Islet of Langerhans (tissue), 1 donor: ENCODE measurements around the gene SRSF10.
"Not testable (repeated sequence)": the region's sequence is repeated elsewhere in the genome, so short reads cannot be mapped to it uniquely, and the experiment has no call there.

Source experiments
- FAIRE-seq: peaks from one replicate; lab custom pipeline; 2011; peaks lifted over from hg19 to GRCh38; lab: Jason Lieb, UNC

The SRSF10 gene

DNA sequence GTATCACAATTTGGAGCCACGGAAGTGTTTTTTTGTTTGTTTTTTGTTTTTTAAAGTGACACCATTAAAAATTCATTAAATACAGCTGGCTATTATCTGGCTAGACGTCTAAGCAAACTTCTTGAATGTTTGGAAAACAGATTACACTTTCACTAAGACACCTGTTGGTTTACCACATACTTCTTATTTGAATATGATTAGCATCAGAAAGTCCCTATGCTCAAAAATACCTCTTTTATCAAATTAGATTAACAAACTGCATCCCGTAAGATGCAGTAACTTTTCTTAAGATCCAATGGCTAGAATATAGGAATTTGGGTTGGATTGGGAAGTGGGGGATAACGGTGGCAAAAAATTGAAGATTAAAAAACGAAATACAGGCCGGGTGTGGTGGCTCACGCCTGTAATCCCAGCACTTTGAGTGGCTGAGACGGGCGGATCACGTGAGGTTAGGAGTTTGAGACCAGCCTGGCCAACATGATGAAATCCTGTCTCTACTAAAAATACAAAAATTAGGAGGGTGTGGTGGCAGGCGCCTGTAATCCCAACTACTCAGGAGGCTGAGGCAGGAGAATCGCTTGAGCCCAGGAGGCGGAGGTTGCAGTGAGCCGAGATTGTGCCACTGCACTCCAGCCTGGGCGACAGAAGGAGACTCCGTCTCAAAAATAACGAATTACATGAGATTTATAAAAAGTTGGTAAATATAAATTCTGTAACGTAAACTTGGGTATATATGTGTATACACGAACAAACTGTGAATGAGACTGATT lies 21.9 kb downstream of the SRSF10 start:
- FAIRE-seq, result not testable (repeated sequence)

DNA sequence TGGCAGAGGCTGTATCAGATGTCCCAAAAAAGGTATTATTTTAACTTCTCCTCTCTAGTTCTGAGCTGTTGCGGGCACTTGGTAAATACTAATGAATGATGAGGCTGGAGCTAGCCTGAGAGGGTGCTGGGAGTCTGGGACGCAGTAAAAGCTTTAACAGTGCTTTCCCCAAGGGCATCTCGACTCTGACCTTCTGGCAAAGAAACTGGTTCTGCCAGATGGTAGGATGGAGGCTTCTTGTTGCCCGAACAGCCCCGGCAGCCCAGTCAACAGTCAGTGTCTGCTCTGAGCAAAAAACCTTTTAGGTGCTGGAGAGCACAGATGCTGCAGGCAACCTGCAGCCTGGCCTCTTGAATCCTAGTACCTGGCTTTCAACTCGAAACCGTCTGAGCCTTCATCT lies 23.0 kb downstream of the SRSF10 start:
- FAIRE-seq, result no peak

DNA sequence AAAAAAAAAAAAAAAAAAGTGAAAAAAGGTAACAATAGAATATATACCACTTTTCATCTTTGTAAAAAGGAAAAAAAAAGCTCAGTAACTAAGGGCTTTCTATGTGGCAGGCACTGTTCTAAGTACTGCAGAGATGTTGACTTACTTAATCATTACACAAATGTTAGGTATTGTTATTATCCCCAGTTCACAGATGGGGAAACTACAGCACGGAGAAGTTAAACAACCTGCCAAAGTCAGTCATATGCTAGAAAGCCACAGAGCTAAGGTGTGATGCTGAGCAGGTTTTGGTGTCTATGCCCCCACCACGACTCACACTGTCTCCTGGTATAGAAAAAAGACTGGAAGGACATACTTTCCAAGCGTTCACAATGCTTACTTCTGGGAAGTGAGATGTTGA lies 27.1 kb downstream of the SRSF10 start:
- FAIRE-seq, result no peak

DNA sequence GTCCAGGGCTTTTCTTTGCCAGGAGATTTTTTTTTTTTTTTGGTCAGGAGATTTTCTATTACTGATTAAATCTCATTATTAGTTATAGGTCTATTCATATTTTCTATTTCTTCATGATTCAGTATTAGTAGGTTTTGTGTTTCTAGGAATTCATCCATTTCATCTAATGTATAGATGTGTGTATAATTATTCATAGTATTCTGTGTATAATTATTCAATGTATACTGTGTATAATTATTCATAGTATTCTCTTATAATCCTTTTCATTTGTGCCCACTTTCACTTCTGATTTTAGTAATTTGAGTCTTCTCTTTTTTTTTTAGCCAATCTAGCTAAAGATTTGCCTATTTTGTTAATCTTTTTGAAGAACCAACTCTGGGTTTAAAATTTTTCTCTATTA lies 32.8 kb downstream of the SRSF10 start:
- FAIRE-seq, result no peak

DNA sequence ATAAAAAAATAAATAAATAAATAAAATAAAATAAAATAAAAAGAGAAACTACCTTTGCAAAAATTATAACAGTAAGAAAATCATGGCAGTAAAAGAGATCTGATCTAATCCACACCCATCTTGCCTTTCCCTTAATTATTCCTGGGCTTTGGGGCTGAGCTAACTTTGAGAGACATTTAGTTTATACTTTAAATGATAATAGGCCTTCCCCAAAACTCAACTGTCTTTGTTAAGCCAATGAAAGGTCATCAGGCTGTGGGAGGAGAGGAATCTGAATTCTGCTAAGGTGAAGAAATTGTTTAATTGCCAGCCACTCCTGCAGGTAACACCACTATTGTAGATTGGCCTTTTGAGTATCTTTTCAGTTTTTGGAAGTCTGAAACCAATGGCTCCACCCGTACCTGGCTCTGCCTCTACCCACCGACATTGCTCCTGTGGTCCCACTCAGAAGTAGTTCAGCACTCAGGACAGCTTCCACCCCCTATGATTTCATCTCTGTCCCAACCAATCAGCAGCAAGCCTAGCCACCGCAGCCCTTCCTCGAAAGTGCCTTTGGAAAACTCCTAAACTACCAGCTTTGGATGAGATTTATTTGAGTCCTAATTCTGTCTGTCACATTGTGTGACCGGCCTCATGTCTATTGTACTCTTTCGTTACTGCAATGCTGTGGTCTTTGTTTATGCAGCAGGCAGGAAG lies 43.5 kb downstream of the SRSF10 start:
- no peak for FAIRE-seq

DNA sequence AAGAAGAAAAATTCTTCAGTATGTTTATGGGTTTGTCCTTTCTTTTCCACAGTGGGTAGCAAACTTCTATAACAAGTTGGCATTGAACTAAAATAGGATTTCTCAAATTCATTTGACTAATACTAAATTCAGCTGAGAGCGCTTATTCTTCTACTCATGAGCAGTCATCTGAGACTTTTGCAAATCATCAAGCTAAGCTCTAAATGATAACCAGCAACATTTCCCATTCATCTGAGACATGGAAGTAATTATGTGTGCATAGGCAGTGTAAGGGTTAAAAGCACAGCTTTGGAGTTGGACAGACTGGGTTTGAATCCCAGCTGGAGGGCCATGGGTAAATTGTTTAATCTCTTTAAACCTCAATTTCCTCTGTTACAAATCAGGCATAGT lies 48.6 kb downstream of the SRSF10 start:
- no peak for FAIRE-seq

DNA sequence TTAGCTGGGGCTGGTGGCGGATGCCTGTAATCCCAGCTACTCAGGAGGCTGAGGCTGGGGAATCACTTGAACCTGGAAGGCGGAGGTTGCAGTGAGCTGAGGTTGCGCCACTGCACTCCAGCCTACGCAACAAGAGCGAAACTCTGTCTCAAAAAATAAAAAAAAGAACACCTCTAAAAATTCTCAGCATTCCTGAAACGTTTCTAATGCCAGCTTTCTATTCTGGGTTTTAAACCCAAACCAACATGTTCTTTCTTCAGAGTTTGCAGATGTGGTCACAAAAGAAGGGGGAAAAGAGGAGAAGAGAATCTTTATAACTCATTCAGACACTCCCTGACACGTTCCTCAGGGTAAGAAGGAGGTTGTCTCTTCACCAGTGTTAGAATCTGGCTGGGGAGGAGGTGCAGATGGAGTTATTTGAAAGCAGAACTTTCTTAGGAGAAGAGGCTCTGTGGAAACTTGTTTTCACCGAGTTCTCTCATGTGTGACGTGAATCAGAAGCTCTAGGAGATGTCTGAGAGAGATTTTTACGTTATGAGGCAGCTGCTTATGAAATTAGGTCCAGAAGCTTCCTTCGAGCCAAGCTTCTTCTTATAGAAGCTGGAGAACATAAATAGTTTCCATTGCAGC lies 49.2 kb downstream of the SRSF10 start:
- no peak for FAIRE-seq

DNA sequence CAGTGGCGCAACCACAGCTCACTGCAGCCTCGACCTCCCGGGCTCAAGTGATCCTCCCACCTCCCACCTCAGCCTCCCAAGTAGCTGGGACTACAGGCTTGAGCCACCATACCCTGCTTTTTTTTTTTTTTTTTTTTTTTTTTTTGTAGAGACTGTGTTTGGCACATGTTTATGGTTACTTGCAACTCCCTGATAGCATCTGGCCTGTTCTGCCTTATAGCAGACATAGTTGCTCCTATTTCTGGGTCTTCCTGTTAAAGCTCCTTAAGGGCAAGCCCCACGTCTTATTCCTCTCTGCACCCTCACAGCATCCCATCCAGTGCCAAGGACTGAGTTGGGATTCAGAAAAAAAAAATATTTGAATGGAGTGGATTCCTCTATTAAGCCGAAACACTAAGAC lies 49.9 kb downstream of the SRSF10 start:
- FAIRE-seq, result no peak

DNA sequence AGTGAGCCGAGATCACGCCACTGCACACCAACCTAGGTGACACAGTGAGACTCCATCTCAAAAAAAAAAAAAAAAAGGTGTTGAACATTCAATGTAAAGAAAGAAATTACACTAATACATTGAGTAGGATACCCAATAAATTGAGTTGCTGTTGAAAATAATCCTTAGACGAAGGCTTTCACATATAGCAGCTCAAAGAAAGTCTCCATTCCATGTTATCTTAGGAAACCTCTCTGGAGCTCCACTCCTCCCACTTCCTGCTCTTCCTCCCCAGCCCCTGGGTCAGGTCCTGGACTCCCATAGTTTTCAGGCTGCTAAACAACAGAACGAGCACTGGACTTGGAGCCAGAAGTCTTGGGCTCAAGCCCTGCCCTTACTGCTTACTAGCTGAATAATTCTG lies 51.3 kb downstream of the SRSF10 start:
- no peak for FAIRE-seq

DNA sequence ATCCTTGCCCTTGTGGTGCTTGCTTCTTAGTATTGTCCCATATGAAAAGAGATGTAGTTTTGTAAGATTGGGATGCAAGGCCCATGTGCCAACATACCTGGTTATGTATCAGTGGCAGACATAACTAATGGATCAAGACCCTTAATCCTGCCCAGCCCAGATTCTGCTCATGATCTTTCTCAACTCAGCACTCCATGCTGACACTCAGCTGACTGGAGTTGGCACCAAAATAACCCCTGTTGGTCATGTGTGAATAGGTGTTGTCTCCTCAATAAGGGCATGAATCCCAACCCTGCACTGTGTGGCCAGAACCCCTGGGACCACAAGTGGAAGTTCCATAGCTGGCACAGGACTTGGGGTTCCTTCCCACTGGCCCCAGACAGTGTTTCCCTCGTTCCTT lies 53.0 kb downstream of the SRSF10 start:
- FAIRE-seq, result no peak

DNA sequence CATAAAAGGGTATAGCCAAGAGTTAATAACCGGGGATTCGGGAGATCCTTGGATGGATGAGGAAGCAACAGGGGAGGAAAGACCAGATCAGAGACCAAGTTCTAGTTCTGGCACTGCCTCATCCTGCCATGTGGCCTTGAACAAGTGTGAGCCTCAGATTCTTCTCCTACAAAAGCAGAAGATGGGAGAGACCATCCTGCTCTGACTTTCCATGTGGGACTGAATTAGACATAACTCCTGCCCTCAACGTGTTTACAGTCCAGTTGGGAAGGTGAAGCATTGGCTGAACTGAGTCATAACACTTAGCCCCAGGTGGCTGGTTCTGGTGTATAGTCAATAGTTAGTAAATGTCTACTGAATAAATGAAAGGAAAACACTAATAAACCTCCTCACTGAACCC lies 54.8 kb downstream of the SRSF10 start:
- no peak for FAIRE-seq

DNA sequence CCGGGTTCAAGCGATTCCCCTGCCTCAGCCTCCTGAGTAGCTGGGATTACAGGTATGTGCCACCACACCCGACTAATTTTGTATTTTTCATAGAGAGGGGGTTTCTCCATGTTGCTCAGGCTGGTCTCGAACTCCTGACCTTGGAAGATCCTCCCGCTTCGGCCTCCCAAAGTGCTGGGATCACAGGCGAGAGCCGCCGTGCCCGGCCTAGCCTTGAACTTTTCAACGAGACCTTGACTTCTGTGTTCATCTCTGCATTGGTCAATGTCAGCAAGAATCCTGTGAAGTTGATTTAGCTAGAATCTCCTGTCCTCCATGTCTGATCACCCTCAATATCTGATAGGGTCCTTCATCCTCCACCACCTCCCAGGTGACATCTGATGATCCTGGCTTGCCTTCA lies 55.5 kb downstream of the SRSF10 start:
- FAIRE-seq, result no peak

DNA sequence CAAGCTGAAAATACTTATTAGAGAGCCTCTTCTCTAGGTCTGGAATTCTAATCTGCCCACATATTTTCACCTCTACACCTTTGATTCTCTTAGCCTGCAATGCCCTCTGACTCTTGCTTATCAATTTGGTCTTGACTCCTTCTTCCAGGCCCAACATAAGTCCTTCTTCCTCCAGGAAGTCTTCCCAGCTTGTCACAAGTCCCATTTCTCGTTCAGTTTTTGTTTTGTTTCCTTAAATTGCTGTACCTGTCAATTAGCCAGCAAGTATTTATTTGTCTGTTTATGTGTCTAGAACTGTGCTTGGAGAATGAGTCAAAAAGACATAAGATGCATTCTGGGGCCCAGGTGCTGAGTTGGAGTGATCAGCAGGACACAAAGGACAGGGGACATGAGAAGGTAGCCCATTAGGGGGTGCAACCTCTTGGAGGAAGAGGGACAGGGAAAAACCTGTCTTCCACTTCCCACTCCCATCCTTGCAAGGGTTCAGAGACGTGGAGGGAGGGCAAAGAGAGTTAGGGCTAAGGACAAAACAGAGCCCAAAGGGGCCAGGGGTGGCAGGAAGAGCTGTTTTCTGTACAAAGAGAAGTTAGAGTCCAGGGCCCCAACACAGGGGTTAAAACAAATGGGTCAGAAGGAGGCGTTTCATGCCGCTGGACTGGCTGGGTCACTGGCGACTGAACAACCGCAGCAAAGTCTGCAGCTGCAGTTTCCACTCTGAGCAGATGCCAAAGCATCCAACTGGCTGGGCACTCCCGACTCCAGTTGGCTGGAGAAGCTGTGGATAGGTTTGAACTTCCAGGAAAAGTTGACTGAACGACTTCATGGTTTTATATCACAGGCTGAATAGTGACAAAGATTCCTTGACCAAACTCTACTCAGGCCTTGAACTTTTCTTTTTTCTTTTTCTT lies 56.3 kb downstream of the SRSF10 start:
- FAIRE-seq, result no peak

DNA sequence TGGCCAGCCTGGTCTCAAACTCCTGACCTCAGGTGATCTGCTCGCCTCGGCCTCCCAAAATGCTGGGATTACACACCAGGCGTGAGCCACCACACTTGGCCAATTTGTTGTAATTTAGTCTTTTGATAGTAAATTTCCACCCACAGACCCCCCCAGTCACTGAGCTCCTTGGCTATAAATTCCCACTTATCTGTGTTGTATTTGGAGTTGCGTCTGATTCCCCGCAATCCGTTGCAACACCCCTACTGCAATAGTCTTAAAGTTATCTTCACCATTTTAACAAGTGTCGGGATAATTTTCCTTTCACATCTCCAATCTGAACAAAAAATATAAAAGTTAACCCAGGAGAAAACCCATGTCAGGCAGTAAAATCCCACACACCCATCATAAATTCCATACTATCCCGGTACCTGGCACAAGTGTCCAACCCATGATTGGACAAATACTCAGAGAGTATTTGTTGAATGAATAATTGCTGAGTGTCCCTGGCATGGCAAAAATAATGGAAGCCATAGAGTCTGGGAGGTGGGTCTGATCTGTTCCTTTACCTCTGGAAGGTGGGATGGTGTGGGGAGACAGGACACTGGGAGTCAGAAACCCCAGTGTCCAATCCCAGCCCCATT lies 57.7 kb downstream of the SRSF10 start:
- no peak for FAIRE-seq

DNA sequence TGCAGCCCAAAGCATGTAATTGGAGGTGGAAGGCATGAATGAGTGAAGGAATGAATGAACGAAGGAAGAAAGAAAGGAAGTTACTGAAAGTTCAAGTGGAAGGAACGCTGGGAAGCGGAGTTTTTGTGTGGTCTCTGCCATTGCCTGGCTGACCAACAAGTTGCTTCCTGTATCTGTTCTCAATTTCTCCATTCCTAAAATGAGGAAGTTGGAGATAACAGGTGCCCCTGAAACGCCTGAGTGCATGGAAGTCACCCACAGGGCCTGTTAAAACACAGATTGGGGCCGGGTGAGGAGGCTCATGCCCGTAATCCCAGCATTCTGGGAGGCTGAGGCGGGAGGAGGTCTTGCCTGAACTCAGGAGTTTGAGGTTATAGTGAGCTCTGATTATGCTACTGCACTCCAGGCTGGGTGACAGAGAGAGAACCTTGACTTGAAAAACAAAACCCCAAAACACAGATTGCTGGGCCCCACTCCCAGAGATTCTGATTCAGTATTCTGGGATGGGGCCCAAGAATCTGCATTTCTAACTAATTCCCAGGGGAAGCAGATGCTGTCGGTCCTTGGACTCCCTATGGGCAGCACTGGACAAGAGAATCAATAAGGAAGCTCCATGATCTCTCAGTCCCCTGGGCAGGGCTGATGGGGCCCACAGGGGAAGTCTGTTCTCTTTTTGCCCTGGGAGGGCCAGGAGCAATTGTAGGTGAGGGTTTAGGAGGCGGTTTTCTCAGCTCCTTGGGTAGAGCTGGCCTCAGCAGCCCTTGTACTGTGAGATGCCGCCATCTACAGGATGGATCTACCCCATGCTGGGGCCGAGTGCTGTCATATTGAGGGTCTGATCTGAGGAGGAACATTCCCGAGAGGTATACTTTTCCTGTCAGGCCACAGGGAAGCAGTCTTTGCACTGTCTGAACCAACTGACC lies 63.7 kb downstream of the SRSF10 start:
- no peak for FAIRE-seq

DNA sequence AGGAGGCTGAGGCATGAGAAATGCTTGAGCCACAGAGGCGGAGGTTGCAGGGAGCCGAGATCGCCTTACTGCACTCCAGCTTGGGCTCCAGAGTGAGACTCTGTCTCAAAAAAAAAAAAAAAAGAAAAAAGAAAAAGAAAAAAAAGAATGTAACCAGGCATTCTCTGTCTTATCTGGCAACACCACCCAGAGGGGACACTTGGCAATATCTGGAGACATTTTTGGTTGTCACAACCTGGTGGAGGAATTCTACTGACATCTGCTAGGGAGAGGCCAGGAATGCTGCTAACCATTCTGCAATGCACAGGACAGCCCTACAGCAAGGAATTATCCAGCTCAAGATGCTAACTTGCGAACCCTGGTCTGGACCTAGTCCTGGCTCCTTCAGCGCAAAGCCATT lies 64.7 kb downstream of the SRSF10 start:
- no peak for FAIRE-seq

DNA sequence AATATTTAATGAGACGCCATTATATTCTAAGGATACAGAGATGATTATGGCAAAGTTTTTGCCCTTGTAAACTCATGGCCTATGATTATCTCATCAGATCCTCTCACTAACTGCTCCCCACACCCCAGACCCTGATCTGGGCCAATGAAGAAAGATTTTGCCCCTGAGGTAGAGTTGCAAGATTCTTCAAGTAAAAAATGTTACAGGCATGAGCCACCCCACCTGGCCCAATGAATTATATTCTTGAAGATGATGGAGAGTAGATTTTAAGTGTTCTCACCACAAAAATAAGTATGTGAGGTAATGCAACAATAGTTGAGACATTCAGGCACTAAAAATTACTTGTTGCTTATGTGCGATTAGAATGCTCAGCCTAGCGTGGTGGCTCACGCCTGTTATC lies 65.2 kb downstream of the SRSF10 start:
- no peak for FAIRE-seq
